IPS DF 4.7 (cell line): Measurements from ENCODE around the gene CES2.
"Not testable (repeated sequence)": the region's sequence is repeated elsewhere in the genome, so short reads cannot be mapped to it uniquely, and the experiment has no call there.

Source experiments
- DNase-seq: peaks from one replicate; pipeline ENCODE4 v3.0.0-alpha.2; 2013; ENCODE audit warnings: low spot score; ENCODE audit errors: extremely low read depth

CES2 gene

GRCh38 chr16:66977341-66978113, 42.2 kb downstream of the CES2 start:
- peak; percentile 60 for DNase-seq

GRCh38 chr16:66979011-66979717, 43.8 kb downstream of the CES2 start:
- no peak for DNase-seq

- no peak for DNase-seq
These were observed 47.7 kb downstream of the CES2 start for GRCh38 chr16:66983033-66983432.

GRCh38 chr16:66984892-66985311, 49.6 kb downstream of the CES2 start:
- DNase-seq, result no peak

- no peak for DNase-seq
These were observed 51.2 kb downstream of the CES2 start for GRCh38 chr16:66986559-66986958.

- no peak for DNase-seq
These were observed 53.0 kb downstream of the CES2 start, which contains the start of gene CES4A for GRCh38 chr16:66988197-66988788. Gene CES4A (plus strand): TSS chr16:66988589. CDS start chr16:66988773, 184 bp downstream.

GRCh38 chr16:66991545-66992077, 56.3 kb downstream of the CES2 start:
- DNase-seq, result no peak

- DNase-seq, result not testable (repeated sequence)
These were observed 58.2 kb downstream of the CES2 start for GRCh38 chr16:66993558-66993957.
